ENCODE data around the gene RPL39.

RPL39 gene

DNA sequence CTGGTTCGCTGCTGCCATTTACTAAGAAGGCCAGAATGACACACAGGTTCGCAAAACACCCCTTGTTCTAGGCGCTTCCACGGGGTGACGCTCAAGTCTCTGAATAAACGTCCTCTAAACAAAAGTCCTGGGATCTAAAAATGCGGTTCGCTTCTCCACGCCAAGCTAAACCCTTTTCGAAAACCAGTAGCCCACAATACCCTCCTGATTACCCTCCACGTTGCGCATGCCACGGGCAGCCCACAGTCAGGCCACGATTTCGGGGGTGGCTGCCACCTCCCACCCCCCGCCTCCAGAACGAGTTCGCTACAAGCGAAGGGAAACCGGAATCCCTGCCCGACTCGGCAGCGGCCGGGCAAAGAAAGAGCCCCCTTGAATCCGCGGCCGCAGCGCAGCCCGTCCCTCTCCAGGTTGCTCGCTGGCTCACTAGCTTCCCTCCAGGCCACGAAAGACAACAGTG is 423 bp downstream of the RPL39 start:
- Histone ChIP-seq H3K27me3 (ENCODE audit: insufficient read depth, poor library complexity, severe bottlenecking) (no peaks in the 10 kb centered on the region), H3K27ac (replicated peaks) (peak overlapping the region; percentile 95), H3K4me3 (replicated peaks; ENCODE audit: insufficient read depth, low read length) (peak overlapping the region; percentile 52)
- DNase-seq (ENCODE audit: low read depth in 1 of 2, low spot score in 1 of 2), result no peak
- TF ChIP-seq SPI1 (IDR thresholded peaks at IDR 0.05; ENCODE audit: borderline replicate concordance, low read depth) (no peak), GABPA (IDR thresholded peaks at IDR 0.05; ENCODE audit: low read depth) (no peak), POLR2AphosphoS5 (IDR thresholded peaks at IDR 0.05; ENCODE audit: low read depth) (no peak)
- TF ChIP-seq, protein P1, sequence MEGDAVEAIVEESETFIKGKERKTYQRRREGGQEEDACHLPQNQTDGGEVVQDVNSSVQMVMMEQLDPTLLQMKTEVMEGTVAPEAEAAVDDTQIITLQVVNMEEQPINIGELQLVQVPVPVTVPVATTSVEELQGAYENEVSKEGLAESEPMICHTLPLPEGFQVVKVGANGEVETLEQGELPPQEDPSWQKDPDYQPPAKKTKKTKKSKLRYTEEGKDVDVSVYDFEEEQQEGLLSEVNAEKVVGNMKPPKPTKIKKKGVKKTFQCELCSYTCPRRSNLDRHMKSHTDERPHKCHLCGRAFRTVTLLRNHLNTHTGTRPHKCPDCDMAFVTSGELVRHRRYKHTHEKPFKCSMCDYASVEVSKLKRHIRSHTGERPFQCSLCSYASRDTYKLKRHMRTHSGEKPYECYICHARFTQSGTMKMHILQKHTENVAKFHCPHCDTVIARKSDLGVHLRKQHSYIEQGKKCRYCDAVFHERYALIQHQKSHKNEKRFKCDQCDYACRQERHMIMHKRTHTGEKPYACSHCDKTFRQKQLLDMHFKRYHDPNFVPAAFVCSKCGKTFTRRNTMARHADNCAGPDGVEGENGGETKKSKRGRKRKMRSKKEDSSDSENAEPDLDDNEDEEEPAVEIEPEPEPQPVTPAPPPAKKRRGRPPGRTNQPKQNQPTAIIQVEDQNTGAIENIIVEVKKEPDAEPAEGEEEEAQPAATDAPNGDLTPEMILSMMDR (IDR thresholded peaks at IDR 0.05; ENCODE audit: insufficient read depth, low read length), result no peak
- TF ChIP-seq, protein P2, sequence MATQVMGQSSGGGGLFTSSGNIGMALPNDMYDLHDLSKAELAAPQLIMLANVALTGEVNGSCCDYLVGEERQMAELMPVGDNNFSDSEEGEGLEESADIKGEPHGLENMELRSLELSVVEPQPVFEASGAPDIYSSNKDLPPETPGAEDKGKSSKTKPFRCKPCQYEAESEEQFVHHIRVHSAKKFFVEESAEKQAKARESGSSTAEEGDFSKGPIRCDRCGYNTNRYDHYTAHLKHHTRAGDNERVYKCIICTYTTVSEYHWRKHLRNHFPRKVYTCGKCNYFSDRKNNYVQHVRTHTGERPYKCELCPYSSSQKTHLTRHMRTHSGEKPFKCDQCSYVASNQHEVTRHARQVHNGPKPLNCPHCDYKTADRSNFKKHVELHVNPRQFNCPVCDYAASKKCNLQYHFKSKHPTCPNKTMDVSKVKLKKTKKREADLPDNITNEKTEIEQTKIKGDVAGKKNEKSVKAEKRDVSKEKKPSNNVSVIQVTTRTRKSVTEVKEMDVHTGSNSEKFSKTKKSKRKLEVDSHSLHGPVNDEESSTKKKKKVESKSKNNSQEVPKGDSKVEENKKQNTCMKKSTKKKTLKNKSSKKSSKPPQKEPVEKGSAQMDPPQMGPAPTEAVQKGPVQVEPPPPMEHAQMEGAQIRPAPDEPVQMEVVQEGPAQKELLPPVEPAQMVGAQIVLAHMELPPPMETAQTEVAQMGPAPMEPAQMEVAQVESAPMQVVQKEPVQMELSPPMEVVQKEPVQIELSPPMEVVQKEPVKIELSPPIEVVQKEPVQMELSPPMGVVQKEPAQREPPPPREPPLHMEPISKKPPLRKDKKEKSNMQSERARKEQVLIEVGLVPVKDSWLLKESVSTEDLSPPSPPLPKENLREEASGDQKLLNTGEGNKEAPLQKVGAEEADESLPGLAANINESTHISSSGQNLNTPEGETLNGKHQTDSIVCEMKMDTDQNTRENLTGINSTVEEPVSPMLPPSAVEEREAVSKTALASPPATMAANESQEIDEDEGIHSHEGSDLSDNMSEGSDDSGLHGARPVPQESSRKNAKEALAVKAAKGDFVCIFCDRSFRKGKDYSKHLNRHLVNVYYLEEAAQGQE (IDR thresholded peaks at IDR 0.05; ENCODE audit: insufficient replicate concordance, low read depth), result no peak

DNA sequence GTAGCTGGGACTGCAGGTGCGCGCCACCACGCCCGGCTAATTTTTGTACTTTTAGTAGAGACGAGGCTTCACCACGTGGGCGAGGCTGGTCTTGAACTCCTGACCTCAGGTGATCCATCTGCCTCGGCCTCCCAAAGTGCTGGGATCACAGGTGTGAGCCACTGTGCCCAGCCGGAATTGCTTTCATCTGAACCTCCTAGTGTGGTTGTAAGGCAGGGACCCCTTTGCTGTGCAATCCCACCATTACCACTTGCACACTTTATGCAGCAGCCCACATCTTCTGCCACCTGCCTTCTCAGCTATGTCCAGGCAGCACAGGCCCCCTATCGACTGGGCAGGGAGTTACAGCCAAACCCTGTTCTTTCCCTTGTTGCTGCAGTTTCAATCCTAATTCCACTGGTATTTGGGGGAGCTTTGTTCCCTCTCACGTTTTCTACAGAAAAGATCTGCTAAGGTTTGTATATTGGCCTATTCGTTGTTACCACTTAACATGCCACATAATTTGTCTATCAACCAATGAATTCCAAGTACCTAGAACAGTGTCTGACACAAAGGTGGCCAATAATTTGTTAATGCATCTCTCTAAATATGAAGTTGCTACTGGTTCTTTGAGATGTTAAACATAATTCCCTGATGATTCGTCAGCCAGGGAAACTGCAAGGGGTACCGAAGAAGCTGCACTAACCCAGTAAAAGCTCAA is 6.5 kb downstream of the RPL39 start:
- no peaks in the 10 kb centered on the region for H3K27me3 ChIP-seq (ENCODE audit: insufficient read depth, poor library complexity, severe bottlenecking)
- DNase-seq (ENCODE audit: low read depth in 1 of 2, low spot score in 1 of 2), result peak in 1 of 2 experiments; percentile 72
- no peak overlapping the region for H3K4me3 ChIP-seq (replicated peaks; ENCODE audit: insufficient read depth, low read length)
- H3K27ac ChIP-seq (replicated peaks), result no peak overlapping the region
- TF ChIP-seq SPI1 (IDR thresholded peaks at IDR 0.05; ENCODE audit: borderline replicate concordance, low read depth) (no peak), POLR2AphosphoS5 (IDR thresholded peaks at IDR 0.05; ENCODE audit: low read depth) (peak; percentile 82), GABPA (IDR thresholded peaks at IDR 0.05; ENCODE audit: low read depth) (no peak)
- TF ChIP-seq, protein P2 (IDR thresholded peaks at IDR 0.05; ENCODE audit: insufficient replicate concordance, low read depth), result no peak
- TF ChIP-seq, protein P1 (IDR thresholded peaks at IDR 0.05; ENCODE audit: insufficient read depth, low read length), result peak; percentile 15

DNA sequence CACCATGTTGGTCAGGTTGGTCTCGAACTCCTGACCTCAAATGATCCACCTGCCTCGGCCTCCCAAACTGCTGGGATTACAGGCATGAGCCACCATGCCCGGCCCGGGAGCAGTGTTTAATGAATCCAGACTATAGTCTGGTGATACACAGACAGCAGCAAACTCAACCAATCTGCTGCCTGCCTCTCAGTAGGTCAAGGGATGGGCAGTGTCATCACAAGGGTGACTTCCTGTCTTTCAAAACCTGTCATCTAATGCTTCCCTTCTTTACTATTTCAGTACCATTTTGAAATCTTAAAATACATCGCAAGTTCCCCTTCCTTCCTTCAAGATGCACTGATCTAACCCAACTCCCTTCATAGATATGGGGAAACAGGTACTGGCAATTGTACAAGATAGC is 8.4 kb downstream of the RPL39 start:
- Histone ChIP-seq H3K4me3 (replicated peaks; ENCODE audit: insufficient read depth, low read length) (no peak overlapping the region), H3K27ac (replicated peaks) (peak overlapping the region; percentile 55), H3K27me3 (ENCODE audit: insufficient read depth, poor library complexity, severe bottlenecking) (no peaks in the 10 kb centered on the region)
- peak; percentile 57; the same call in 1 of the 2 replicates for TF ChIP-seq SPI1 (IDR thresholded peaks at IDR 0.05; ENCODE audit: borderline replicate concordance, low read depth)
- TF ChIP-seq, protein P2 (IDR thresholded peaks at IDR 0.05; ENCODE audit: insufficient replicate concordance, low read depth), result no peak
- peak in 1 of 2 experiments; percentile 89 for DNase-seq (ENCODE audit: low read depth in 1 of 2, low spot score in 1 of 2)
